Measurements from ENCODE around the gene ATP9B.

The ATP9B gene

GRCh38 chr18:79402977-79403722 lies 334.0 kb downstream of the ATP9B start:
- DNase-seq = no peak

DNA sequence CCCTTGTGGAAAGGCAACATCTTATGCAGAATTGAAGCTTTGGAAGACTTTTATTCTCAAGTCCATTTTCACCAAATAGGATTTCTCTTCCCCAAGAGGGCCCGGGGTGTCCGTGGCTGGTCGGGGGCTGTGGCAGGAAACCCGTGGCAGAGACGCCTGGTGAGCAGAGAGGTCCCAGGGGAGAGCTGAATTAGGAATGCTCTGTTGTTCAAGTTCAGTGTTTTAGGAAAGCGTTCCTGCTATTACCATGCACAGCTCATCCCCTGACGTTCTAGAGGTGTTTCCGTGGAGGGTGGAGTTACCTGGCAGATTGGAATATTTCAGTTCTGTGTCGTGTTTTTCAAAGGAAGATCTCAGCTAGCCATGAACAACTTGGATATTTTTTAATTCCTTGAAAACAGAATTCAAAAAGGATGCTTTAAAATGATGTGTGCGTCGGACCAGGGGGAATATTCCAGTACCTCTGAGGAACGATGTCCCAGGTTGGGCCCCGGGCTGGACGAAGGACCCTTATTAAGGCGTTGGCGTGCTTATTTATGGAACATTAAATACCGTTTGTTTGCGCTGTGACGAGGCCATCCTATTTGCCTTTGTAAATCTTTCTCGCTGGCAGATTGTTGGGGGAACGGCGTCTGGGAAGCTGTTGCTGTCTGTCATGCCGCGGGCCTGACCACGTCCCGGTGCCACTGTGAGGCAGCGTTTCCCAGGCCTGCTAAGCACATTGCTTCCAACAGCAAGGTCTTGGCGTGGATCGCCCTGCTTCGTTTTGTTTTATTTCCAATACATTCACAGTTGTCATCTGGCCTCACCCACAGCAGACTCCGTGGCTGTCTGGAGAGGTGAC lies 334.8 kb downstream of the ATP9B start:
- no peak for DNase-seq

DNA sequence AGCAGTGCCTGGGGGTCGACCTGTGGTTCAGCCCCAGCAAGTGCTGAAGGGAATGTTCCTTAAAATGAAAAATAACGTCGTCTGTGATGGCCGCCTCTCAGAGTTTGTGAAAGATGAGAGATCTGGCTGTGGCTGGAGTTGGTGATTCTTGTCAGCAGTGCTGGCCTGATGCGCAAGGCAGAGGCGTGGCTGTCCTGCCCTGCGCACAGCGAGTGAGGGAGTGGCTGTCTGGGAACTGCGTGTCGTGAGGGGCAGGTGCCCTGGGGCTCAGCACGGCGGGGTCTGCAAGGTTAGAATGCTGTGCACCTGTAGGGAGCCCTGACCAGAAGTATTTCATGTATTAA lies 335.3 kb downstream of the ATP9B start:
- DNase-seq = no peak

DNA sequence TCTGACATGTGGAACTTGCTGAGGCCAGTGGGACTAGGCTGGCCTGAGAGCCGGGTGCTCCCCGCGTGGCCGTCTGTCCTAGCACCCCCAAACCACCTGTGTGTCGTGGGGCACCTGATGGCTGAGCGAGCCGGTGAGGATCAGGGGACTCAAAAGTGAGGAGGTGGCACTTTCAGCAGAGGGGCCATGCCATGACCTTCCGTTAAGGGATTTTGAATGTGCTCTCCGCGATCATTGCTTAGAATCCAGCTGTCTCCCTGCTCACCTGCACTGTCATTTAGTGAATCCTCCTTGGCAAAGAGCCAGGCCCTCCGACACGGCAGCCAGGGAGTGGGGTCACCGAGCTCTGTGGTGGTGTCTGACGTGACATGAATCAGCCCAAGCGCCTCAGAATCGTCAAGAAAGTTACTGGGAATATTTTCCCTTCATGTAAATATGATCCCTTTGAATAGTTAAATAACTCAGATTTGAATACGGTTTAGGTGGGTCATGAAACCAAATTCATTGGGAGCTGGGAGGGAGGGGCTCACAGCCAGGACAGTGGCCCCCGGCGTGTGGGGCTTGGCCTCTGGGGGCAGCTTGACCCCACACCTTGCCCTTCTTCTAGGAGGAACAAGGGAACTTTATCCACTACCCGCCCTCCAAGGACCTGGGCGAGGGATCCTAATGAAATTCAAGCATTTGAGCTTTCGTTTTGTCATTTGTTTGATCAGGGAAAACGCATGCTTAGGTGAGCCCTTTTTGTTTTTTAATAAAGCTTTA lies 336.0 kb downstream of the ATP9B start:
- DNase-seq = no peak

DNA sequence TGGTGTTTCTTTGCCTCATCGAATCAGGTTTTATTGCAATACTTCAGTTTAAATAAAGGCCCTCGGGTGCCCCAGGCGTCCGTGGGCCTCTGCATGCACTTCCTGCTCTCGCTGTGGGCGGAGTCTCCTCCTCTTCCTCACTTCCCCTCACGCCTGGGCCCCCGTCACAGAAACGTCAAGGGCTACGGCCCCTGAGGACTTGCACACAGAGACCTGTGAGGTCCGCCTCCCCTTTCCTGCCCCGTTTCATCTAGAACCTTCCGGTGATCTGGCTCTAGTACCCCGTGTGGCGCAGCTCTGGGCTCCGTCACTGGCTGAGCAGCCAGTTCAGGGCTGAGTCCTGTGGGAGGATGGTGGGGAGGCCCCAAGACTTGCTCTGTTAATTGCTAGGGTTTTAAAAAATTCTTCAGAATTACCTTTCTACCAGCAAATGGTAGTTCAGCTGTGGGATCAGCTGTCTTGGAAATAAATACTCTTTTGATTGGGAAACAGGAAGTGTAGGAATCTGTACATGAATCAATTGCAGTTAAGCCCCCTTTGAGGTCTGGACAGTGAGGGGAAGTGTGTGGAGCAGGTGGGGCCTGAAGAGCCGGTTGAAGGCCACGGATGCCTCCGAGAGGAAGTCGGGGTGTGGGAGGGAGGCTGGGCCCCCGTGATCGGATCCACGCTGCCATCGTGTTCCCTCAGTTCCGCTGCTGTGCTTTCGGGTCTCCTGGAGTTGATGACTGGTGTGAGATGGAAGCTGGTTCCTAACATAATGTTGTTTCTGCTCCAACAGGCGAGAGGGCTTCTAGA lies 336.8 kb downstream of the ATP9B start:
- DNase-seq = no peak

DNA sequence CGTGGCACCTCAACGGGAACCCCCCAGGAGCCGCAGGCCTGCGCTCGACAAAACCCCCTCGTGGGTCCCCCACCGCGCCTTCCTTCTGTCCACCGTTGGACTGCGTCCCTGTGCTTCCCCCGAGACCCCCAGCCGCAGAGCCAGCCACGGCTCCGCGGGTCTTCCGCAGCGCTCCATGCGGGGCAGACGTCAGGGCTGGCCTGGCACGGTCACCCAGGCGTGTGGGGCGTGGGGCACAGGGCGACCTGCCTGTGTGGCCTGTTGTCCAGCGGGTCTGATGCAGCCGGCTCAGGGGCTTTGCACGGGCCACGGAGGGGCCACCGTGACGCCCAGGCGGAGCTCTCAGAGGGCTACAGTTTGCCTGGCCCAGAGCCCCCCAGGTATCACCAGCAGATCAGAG lies 337.5 kb downstream of the ATP9B start:
- no peak for DNase-seq

GRCh38 chr18:79409313-79409712 lies 340.1 kb downstream of the ATP9B start:
- DNase-seq = no peak

- DNase-seq = no peak
These were observed 341.0 kb downstream of the ATP9B start for GRCh38 chr18:79410171-79410641.

GRCh38 chr18:79410731-79411613 lies 341.8 kb downstream of the ATP9B start:
- DNase-seq = no peak

DNA sequence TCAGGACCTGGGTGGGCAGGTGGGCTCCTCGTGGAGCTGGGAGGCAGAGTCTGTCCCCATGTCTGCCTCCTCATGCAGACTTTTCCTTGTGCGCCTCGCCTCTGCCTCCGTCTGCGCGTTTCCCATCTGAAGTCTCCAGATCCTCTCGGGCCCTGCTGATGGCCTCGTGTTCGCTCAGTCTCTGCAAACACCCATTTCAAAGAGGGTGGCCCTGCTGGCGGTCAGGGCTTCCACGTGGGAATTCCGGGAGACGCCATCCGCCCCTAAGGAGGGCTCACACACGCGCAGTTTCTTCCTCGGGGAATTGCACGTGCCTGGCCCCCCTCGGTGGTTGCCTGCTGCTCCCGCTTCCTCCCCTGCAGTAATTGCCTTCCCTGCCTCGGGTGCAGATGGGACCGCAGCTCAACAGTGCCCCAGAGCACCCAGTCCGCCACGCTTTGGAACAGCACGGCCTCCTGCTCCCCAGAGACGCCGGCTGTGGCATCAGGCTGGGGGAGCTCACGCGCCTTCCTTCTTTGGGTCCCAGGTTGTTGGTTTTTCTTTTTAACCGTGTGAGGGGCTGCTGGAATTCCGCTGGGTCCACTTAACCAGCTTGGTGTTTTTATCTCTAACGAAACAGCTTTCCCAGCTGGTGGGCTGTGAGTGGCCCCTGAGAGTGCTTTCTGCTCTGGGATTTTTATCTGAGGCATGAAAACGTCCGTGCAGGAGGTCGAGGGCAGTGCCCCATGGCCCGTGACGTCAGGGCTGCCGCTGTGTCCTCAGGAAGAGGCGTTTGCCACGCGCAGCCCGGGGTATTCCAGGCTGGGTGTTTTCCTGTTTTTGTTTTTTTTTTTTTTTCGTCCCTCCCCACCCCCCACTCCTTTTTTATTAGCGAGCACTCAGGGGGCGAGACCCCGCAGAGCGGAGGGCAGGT lies 342.7 kb downstream of the ATP9B start:
- no peak for DNase-seq

GRCh38 chr18:79413025-79413424 lies 343.8 kb downstream of the ATP9B start:
- no peak for DNase-seq

DNA sequence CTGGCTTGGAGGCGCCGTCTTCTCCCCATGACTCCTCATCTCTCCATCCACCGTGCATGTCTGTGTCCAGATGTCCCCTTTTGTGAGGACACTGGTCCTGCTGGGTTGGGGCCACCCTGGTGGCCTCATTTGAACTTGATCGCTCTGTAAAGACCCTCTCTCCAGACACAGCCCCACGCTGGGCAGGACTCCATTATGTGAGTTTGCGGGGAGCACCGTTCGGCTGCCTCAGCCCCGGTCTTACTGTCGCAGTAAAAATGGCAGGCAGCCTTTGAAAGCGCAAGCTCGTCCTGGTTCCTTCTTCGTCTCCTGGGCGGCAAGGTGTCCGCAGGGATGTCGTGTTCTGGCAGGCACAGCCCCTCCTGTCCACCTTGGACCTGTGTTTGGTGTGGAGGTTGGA lies 344.2 kb downstream of the ATP9B start:
- DNase-seq = no peak

DNA sequence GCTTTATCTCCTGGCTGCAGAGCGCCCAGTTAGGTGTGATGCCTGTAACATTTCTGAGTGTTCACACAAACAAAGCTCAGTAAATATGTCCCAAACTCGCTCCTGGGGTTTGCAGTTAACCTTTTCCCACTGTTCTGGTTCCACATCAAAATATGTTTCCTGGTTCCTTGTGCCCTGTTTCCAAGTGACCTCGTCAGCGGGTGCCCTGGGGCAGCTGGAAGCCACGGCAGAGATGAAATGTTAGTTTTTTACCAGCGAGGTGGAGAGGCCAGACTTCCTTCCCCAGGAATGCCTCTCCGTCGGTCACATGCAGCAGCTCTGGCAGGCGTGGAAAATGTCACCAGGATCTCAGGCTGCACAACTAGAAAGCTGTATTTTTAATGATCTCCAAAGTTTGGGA lies 344.7 kb downstream of the ATP9B start:
- no peak for DNase-seq

- no peak for DNase-seq
These were observed 347.0 kb downstream of the ATP9B start for GRCh38 chr18:79416022-79416676.

GRCh38 chr18:79416677-79417052 lies 347.5 kb downstream of the ATP9B start:
- DNase-seq = no peak

DNA sequence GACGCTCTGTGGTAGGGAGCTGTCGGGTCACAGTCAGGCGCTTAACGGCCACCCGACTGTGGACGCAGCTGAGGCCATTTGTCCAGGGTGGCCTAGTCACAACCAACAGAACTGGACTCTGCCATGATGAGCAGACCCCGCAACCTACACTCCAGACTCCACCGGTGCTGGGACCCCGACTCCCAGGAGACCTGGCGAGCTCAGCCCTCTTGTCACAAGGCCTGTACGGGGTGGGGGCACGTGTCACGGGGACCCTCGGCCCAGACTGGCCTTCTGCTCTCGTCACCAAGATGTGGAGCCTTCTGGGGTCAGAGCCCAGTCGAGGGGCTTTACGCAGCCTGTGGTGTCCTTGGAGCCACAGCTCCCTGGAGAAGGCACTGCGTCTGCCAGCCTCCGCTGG lies 349.0 kb downstream of the ATP9B start:
- no peak for DNase-seq

DNA sequence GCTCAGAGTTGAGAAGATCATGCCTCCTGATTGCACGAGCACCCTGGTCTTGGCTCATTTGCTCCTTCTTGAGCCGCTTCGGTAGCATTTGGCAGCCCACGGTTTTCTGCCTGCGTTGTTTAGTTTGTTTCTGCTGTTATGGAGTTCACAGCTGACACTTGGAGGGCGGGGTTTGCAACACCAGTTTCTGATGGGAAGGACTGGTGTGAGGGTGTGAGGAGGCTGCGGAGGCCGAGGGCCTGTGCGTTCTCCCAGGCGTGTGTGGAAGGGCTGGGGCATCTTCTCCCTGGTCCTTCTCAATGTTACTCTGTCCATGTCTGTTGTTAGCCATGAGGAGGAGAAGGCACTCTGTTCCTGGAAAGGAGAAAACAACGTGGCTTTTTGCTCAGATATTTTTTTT lies 349.4 kb downstream of the ATP9B start:
- DNase-seq = no peak

- DNase-seq = no peak
These were observed 351.0 kb downstream of the ATP9B start for GRCh38 chr18:79420033-79420745.

- no peak for DNase-seq
These were observed 352.2 kb downstream of the ATP9B start for GRCh38 chr18:79421275-79421857.
